GM12801 (cell line): ENCODE measurements around the gene POPDC3.

Experiments
- TF ChIP-seq, protein P1 (sequence below): IDR thresholded peaks from one replicate; pipeline ENCODE4 v1.5.1; 2011; ENCODE audit warnings: control low read depth; ENCODE audit not compliant: insufficient read length; ENCODE audit errors: extremely low read depth

The POPDC3 gene

DNA sequence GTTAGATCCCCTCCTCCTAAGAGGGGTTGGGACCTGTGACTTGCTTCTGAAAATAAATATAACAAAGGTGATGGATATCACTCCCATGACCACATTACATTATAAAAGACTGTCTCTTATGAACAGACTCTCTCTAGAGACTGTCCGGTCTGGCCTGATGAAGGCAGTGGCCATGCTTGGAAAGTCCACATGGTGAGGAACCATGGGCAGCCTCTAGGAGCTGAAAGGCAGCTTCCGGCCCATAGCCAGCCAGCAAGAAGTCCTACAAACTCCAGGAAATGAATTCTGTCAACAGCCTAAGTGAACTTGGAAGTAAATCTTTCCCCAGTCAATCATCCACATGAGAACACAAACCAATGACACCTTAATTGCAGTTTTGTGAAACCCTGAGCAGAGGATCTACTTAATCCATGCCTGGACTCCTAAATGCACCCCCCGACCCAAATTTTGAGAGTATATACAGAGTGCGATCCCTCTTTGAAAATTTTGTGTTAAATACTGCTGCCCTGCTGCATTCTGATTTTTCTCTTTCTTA, 2.2 kb upstream of the POPDC3 start:
- TF ChIP-seq, protein P1, sequence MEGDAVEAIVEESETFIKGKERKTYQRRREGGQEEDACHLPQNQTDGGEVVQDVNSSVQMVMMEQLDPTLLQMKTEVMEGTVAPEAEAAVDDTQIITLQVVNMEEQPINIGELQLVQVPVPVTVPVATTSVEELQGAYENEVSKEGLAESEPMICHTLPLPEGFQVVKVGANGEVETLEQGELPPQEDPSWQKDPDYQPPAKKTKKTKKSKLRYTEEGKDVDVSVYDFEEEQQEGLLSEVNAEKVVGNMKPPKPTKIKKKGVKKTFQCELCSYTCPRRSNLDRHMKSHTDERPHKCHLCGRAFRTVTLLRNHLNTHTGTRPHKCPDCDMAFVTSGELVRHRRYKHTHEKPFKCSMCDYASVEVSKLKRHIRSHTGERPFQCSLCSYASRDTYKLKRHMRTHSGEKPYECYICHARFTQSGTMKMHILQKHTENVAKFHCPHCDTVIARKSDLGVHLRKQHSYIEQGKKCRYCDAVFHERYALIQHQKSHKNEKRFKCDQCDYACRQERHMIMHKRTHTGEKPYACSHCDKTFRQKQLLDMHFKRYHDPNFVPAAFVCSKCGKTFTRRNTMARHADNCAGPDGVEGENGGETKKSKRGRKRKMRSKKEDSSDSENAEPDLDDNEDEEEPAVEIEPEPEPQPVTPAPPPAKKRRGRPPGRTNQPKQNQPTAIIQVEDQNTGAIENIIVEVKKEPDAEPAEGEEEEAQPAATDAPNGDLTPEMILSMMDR, result no peak

DNA sequence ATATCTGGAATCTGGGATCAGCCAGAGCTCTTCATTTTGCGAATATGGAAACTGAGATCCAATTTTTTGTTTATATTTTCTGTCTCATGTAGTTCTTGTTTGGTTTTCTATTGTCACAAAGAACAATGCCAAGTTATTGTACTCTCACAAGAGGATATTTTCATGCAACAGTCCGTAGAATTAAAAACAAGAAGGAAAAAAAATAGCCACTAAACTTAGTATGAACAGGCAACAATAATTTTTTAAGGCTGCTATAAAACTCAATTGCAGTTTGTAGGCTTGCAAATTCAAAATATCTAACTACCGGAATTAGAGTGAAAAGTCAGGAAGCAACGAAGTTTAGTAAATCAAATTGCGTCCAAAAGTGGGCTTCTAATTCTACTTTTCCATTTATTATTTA, 1.2 kb downstream of the POPDC3 start:
- TF ChIP-seq, protein P1, result no peak

DNA sequence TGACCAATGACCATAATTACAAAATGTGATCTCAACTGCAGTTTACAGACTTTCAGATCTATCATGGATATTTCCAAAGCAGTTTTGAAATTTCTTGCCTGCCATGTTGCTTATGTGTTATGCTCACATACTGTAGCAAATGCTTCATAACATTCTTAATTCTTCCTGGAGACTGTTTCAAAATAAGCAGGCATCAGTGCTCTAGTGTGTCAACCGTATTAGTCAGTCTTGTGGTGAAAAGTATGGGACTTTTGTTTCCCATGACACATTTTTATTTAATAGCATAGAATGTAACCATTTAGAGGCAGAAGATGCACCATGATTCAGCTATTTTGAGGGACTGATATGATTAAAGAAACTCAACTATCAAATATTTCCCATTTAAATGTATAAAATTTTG, 1.7 kb downstream of the POPDC3 start:
- TF ChIP-seq, protein P1, result no peak

DNA sequence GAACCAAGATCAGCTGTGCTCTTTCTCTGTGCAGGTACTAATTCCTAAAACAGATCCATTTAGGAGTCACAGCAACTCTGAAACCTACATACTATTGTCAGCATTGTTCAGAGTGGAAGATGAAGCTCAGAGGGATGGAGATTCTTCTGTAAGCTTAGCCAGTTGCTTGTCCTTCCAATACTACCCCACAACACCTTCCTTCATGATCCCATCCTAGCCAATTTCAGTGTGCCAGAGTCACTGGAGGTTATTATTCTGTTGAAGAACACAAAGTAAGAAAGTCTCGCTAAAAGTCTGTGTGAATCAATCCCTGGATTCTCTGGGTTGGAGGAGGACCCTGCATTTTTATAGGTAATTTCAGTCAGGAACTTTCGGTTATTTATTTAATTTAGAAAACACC, 2.3 kb downstream of the POPDC3 start:
- TF ChIP-seq, protein P1, result no peak

DNA sequence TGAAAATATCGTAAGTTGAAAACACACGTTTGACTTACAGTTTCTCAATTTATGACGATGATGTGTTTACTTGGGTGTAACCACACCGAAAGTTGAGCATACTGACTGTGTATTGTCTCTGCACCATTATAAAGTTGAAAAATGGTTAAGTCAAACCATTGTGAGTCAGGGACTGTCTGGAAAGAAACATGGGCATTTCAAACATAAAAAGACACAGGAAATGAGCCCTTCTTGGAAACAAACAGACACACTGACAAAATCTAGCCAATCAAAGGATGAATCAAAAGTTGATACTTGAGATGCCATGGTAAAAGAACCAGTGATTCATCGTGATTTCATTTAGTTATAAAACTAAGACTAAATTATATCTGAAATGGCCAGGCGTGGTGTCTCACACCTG, 5.3 kb downstream of the POPDC3 start:
- TF ChIP-seq, protein P1, result no peak

DNA sequence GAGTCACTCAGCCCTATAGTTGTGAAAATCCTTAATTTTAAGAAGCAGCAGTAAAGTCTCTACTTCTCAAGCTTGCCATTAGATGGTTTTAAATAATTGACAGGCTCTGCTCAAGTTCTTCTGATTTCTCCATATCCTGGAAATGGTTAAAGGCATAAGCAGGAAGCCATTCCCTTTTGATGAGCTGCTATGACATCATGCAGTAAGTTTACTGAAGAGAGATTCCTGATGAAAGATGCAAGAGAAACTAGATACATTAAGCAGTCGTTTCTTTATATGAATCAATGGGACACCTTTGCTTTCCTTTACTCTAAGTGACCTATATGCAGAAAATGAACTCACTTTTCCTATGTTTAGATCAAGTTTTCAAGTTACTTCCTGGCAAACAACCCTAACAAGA, 9.8 kb downstream of the POPDC3 start:
- TF ChIP-seq, protein P1, result no peak

DNA sequence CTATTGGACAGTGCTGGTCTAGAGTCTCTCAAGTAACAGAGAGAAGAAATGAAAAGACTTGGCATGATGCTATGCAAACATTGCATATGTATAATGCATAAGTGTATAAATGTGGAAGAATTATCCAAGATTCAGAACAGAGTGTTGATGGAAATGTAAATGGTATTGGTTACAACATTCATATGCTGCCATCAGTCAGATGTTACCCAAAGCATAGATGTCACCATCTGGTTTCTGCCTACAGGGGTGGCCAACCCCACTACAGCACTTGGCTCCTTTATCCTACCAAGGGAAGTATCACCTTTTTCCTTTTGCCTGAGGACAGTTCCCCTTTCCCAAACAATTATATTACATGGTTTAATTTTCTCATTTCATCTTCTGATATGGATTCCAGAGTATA, 11.9 kb downstream of the POPDC3 start:
- TF ChIP-seq, protein P1, result no peak

DNA sequence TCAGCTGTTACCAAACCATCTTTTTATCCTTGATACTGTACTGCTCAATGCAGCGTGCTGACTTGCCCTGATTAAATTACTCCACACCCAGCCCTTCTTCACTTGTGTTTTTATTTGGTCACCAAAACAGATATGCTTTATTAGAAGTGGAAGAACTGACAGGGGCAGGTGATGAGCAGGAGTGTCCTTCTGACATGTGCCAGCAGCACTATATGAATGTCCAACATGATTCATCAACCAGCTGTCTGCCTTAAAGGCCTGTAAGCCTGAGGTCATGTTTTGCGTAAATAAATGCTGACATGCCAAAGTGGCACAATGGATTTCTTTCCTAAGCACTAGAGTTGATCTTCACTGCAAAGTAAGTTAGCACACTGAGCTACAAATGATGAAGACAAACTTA, 15.4 kb downstream of the POPDC3 start:
- TF ChIP-seq, protein P1, result no peak
